GM19452 (cell line): ENCODE data around the gene ADGRL2.
"Not testable (repeated sequence)": the region's sequence is repeated elsewhere in the genome, so short reads cannot be mapped to it uniquely, and the experiment has no call there.

Source experiments
- ATAC-seq: cut with Tn5 transposase; IDR thresholded peaks from one replicate; pipeline ENCODE4 v1.9.1; 2021; ENCODE audit not compliant: unreplicated experiment

The ADGRL2 gene

GRCh38 chr1:81846630-81847029 lies 45.9 kb downstream of the ADGRL2 start:
- no peak for ATAC-seq

GRCh38 chr1:81847063-81847462 lies 46.3 kb downstream of the ADGRL2 start:
- ATAC-seq, result no peak

- ATAC-seq, result no peak
Measured at GRCh38 chr1:81848880-81849682, 48.3 kb downstream of the ADGRL2 start.

GRCh38 chr1:81850031-81850430 lies 49.3 kb downstream of the ADGRL2 start:
- ATAC-seq, result no peak

GRCh38 chr1:81850495-81850894 lies 49.8 kb downstream of the ADGRL2 start:
- no peak for ATAC-seq

GRCh38 chr1:81851217-81851616 lies 50.5 kb downstream of the ADGRL2 start:
- ATAC-seq, result no peak

- ATAC-seq, result no peak
Measured at GRCh38 chr1:81852961-81853360, 52.2 kb downstream of the ADGRL2 start.

- no peak for ATAC-seq
Measured at GRCh38 chr1:81867235-81867634, 66.5 kb downstream of the ADGRL2 start.

GRCh38 chr1:81869307-81869706 lies 68.6 kb downstream of the ADGRL2 start:
- ATAC-seq, result no peak

- ATAC-seq, result not testable (repeated sequence)
Measured at GRCh38 chr1:81871091-81871490, 70.4 kb downstream of the ADGRL2 start.

GRCh38 chr1:81873946-81874345 lies 73.2 kb downstream of the ADGRL2 start:
- no peak for ATAC-seq

- no peak for ATAC-seq
Measured at GRCh38 chr1:81874461-81874860, 73.7 kb downstream of the ADGRL2 start.

- no peak for ATAC-seq
Measured at GRCh38 chr1:81874940-81875339, 74.2 kb downstream of the ADGRL2 start.

- ATAC-seq, result no peak
Measured at GRCh38 chr1:81876901-81877733, 76.4 kb downstream of the ADGRL2 start.

- ATAC-seq, result no peak
Measured at GRCh38 chr1:81877940-81878339, 77.2 kb downstream of the ADGRL2 start.

GRCh38 chr1:81878538-81878937 lies 77.8 kb downstream of the ADGRL2 start:
- no peak for ATAC-seq

GRCh38 chr1:81880781-81881180 lies 80.0 kb downstream of the ADGRL2 start:
- ATAC-seq, result no peak

- no peak for ATAC-seq
Measured at GRCh38 chr1:81885291-81885690, 84.6 kb downstream of the ADGRL2 start.

- ATAC-seq, result not testable (repeated sequence)
Measured at GRCh38 chr1:81886292-81886691, 85.6 kb downstream of the ADGRL2 start.

- no peak for ATAC-seq
Measured at GRCh38 chr1:81887421-81888144, 86.8 kb downstream of the ADGRL2 start.

GRCh38 chr1:81889166-81889565 lies 88.4 kb downstream of the ADGRL2 start:
- ATAC-seq, result no peak
